Panc1 (cell line): ENCODE data around the gene PRMT5.

Source experiments
- POLR2AphosphoS5 ChIP-seq: IDR thresholded peaks from 2 replicates; pipeline ENCODE4 v1.6.1; 2012; ENCODE audit warnings: mild to moderate bottlenecking, low read depth, low read length, moderate library complexity
- TF ChIP-seq, protein P1 (sequence below): fragments of 450-650 bp; IDR thresholded peaks from 2 replicates; pipeline ENCODE4 v1.5.1; 2017; ENCODE audit warnings: mild to moderate bottlenecking
- TF ChIP-seq, protein P2 (sequence below), 2 experiments: IDR thresholded peaks; 2 replicates each; pipeline ENCODE4 v1.6.1; 2011 to 2012; ENCODE audit warnings: low read depth in 2 of 2, control low read depth in 1 of 2, low read length in 1 of 2, mild to moderate bottlenecking in 1 of 2, moderate library complexity in 1 of 2; ENCODE audit not compliant: insufficient read depth in 1 of 2

DNA sequence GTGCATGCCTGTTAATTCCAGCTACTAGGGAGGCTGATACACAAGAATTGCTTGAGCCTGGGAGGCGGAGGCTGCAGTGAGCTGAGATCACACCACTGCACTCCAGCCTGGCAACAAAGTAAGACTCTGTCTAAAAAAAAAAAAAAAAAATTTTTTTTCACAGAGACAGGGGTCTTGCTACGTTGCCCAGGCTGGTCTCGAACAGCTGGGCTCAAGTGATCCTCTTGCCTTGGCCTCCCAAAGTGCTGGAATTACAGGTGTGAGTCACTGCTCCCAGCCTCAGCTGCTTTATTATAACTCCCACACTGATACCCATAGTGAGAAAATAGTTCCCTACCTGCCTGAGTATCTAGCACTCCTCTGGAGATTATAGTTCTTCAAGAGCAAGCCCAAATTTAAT lies 16.5 kb upstream of the PRMT5 start:
- TF ChIP-seq, protein P1, sequence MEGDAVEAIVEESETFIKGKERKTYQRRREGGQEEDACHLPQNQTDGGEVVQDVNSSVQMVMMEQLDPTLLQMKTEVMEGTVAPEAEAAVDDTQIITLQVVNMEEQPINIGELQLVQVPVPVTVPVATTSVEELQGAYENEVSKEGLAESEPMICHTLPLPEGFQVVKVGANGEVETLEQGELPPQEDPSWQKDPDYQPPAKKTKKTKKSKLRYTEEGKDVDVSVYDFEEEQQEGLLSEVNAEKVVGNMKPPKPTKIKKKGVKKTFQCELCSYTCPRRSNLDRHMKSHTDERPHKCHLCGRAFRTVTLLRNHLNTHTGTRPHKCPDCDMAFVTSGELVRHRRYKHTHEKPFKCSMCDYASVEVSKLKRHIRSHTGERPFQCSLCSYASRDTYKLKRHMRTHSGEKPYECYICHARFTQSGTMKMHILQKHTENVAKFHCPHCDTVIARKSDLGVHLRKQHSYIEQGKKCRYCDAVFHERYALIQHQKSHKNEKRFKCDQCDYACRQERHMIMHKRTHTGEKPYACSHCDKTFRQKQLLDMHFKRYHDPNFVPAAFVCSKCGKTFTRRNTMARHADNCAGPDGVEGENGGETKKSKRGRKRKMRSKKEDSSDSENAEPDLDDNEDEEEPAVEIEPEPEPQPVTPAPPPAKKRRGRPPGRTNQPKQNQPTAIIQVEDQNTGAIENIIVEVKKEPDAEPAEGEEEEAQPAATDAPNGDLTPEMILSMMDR, result no peak
- TF ChIP-seq POLR2AphosphoS5, result no peak
- TF ChIP-seq, protein P2, sequence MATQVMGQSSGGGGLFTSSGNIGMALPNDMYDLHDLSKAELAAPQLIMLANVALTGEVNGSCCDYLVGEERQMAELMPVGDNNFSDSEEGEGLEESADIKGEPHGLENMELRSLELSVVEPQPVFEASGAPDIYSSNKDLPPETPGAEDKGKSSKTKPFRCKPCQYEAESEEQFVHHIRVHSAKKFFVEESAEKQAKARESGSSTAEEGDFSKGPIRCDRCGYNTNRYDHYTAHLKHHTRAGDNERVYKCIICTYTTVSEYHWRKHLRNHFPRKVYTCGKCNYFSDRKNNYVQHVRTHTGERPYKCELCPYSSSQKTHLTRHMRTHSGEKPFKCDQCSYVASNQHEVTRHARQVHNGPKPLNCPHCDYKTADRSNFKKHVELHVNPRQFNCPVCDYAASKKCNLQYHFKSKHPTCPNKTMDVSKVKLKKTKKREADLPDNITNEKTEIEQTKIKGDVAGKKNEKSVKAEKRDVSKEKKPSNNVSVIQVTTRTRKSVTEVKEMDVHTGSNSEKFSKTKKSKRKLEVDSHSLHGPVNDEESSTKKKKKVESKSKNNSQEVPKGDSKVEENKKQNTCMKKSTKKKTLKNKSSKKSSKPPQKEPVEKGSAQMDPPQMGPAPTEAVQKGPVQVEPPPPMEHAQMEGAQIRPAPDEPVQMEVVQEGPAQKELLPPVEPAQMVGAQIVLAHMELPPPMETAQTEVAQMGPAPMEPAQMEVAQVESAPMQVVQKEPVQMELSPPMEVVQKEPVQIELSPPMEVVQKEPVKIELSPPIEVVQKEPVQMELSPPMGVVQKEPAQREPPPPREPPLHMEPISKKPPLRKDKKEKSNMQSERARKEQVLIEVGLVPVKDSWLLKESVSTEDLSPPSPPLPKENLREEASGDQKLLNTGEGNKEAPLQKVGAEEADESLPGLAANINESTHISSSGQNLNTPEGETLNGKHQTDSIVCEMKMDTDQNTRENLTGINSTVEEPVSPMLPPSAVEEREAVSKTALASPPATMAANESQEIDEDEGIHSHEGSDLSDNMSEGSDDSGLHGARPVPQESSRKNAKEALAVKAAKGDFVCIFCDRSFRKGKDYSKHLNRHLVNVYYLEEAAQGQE (IDR thresholded peaks at IDR 0.05; ENCODE audit: insufficient read depth in 1 of 2, low read depth in 2 of 2, low read length in 1 of 2), result no peak
